Activated CD4-positive, alpha-beta memory T cell treated with anti-CD3 and anti-CD28 coated beads, Interleukin-2, amount 10 ng/mL, durations not matched to agents 7 days and 5 days (primary cell): ENCODE results near the gene LIMA1. TPM values are rescaled to one million over a fixed set of nuclear protein-coding genes. Genes with fewer than 3 reads are reported as not detected.
A peak's percentile ranks its signal among the peaks of the same experiment; 100 is the strongest.
"Not testable (repeated sequence)": the region's sequence is repeated elsewhere in the genome, so short reads cannot be mapped to it uniquely, and the experiment has no call there.

Experiments used
- CTCF ChIA-PET: fragments of 350-600 bp; sonication (Branson Sonifier 250); formaldehyde crosslinking; loops from one replicate; lab custom pipeline; 2021; ENCODE audit warnings: antibody characterized with exemption, inconsistent platforms; lab: Charles Lee
- POLR2A ChIA-PET: fragments of 350-600 bp; sonication (Branson Sonifier 250); formaldehyde crosslinking; loops from one replicate; lab custom pipeline; 2021; ENCODE audit warnings: antibody characterized with exemption; lab: Charles Lee
- DNase-seq: peaks from one replicate; pipeline ENCODE4 v3.0.0-alpha.2; 2020
- H3K27ac Mint-ChIP-seq: one replicate; pipeline ENCODE4 v1.8.0; 2021; ENCODE audit warnings: mild to moderate bottlenecking, mixed read lengths
- H3K27me3 Mint-ChIP-seq: one replicate; pipeline ENCODE4 v1.8.0; 2021; ENCODE audit warnings: mixed read lengths
- H3K36me3 Mint-ChIP-seq: one replicate; pipeline ENCODE4 v1.8.0; 2021; ENCODE audit warnings: low read depth, mixed read lengths
- H3K4me1 Mint-ChIP-seq: one replicate; pipeline ENCODE4 v1.8.0; 2021; ENCODE audit warnings: mixed read lengths
- H3K4me3 Mint-ChIP-seq: one replicate; pipeline ENCODE4 v1.8.0; 2021; ENCODE audit warnings: mild to moderate bottlenecking, mixed read lengths
- H3K9me3 Mint-ChIP-seq: one replicate; pipeline ENCODE4 v1.8.0; 2021; ENCODE audit warnings: mixed read lengths
- total RNA-seq, 2 experiments: library from RNA; stranded (reverse); gene quantifications; one replicate each; pipeline ENCODE4 v1.2.3, GENCODE V29; 2021

LIMA1 gene
- total RNA-seq, 2 experiments from 2014 or later = 59.4 to 59.9 TPM

- POLR2A ChIA-PET = interaction anchor here (0.7 to 4.1 kb wide), 21 partner anchors 9 to 181 kb away, joined by 3 to 48 read pairs (median 11); partner anchors contain the start of genes CERS5, COX14, LARP4 and LIMA1
- CTCF ChIA-PET = interaction anchor here (0.7 to 3.7 kb wide), 11 partner anchors 9 to 109 kb away, joined by 3 to 18 read pairs (median 7); partner anchors contain the start of genes CERS5, COX14 and LIMA1
- no peak overlapping the region for H3K4me3 Mint-ChIP-seq
- peaks cover 50% of the 10 kb centered on the region for H3K4me1 Mint-ChIP-seq
- H3K27ac Mint-ChIP-seq = no peak overlapping the region
- no peaks in the 10 kb centered on the region for H3K9me3 Mint-ChIP-seq
- peak; percentile 66 for DNase-seq
- H3K27me3 Mint-ChIP-seq = no peaks in the 10 kb centered on the region
- peaks cover 22% of the 10 kb centered on the region for H3K36me3 Mint-ChIP-seq
These were observed 62.8 kb downstream of the LIMA1 start for GRCh38 chr12:50220363-50220995.

- DNase-seq = no peak
- Mint-ChIP-seq H3K27ac (no peak overlapping the region), H3K36me3 (peaks cover 25% of the 10 kb centered on the region), H3K4me3 (no peak overlapping the region), H3K4me1 (peaks cover 53% of the 10 kb centered on the region), H3K9me3 (no peaks in the 10 kb centered on the region), H3K27me3 (no peaks in the 10 kb centered on the region)
- ChIA-PET CTCF (interaction anchor here (1.1 kb wide), 1 partner anchor 65 kb away, joined by 4 read pairs; no protein-coding TSS in a partner anchor), POLR2A (interaction anchor here (0.9 to 4.1 kb wide), 5 partner anchors 8 to 63 kb away, joined by 3 to 48 read pairs (median 3); no protein-coding TSS in a partner anchor)
These were observed 63.8 kb downstream of the LIMA1 start for GRCh38 chr12:50219544-50219943.

- Mint-ChIP-seq H3K4me1 (peaks cover 53% of the 10 kb centered on the region), H3K4me3 (peak overlapping the region; percentile 35), H3K27ac (peak overlapping the region; percentile 6), H3K36me3 (peaks cover 25% of the 10 kb centered on the region)
- ChIA-PET POLR2A (interaction anchor here (0.8 to 4.1 kb wide), 4 partner anchors 8 to 65 kb away, joined by 3 to 48 read pairs (median 3); no protein-coding TSS in a partner anchor), CTCF (interaction anchor here (1.1 kb wide), 1 partner anchor 66 kb away, joined by 4 read pairs; no protein-coding TSS in a partner anchor)
- not testable (repeated sequence) for DNase-seq, H3K27me3 Mint-ChIP-seq, H3K9me3 Mint-ChIP-seq
These were observed 64.3 kb downstream of the LIMA1 start for GRCh38 chr12:50219001-50219400.

- H3K4me3 Mint-ChIP-seq = no peak overlapping the region
- CTCF ChIA-PET = interaction anchor here (1.1 kb wide), 1 partner anchor 66 kb away, joined by 4 read pairs; no protein-coding TSS in a partner anchor
- H3K9me3 Mint-ChIP-seq = no peaks in the 10 kb centered on the region
- H3K36me3 Mint-ChIP-seq = peaks cover 25% of the 10 kb centered on the region
- no peaks in the 10 kb centered on the region for H3K27me3 Mint-ChIP-seq
- no peak overlapping the region for H3K27ac Mint-ChIP-seq
- H3K4me1 Mint-ChIP-seq = peaks cover 54% of the 10 kb centered on the region
- no peak for DNase-seq
- POLR2A ChIA-PET = interaction anchor here (0.8 to 1.0 kb wide), 2 partner anchors 31 to 65 kb away, joined by 3 read pairs; no protein-coding TSS in a partner anchor
These were observed 64.9 kb downstream of the LIMA1 start for GRCh38 chr12:50218386-50218785.

GRCh38 chr12:50217202-50217601 lies 66.1 kb downstream of the LIMA1 start:
- Mint-ChIP-seq H3K36me3 (peaks cover 32% of the 10 kb centered on the region), H3K4me3 (no peak overlapping the region), H3K9me3 (no peaks in the 10 kb centered on the region), H3K4me1 (peaks cover 59% of the 10 kb centered on the region), H3K27me3 (no peaks in the 10 kb centered on the region), H3K27ac (peak overlapping the region; percentile 53)
- ChIA-PET POLR2A (no interaction called here), CTCF (interaction anchor here (0.5 to 1.5 kb wide), 4 partner anchors 21 to 286 kb away, joined by 3 to 4 read pairs (median 3); partner anchors contain the start of gene LIMA1)
- DNase-seq = no peak

- Mint-ChIP-seq H3K4me1 (peaks cover 69% of the 10 kb centered on the region), H3K27ac (peak overlapping the region; percentile 64), H3K36me3 (peaks cover 37% of the 10 kb centered on the region), H3K4me3 (peak overlapping the region; percentile 1), H3K9me3 (no peaks in the 10 kb centered on the region), H3K27me3 (no peaks in the 10 kb centered on the region)
- DNase-seq = no peak
- POLR2A ChIA-PET = interaction anchor here (0.9 to 1.0 kb wide), 3 partner anchors 25 to 103 kb away, joined by 3 to 5 read pairs (median 3); partner anchors contain the start of gene COX14
- CTCF ChIA-PET = interaction anchor here (1.7 kb wide), 1 partner anchor 103 kb away, joined by 6 read pairs; the partner anchor contains the start of gene COX14
These were observed 68.3 kb downstream of the LIMA1 start for GRCh38 chr12:50215033-50215432.

GRCh38 chr12:50214018-50214417 lies 69.3 kb downstream of the LIMA1 start:
- peak overlapping the region; percentile 66 for H3K27ac Mint-ChIP-seq
- POLR2A ChIA-PET = interaction anchor here (1.0 to 5.5 kb wide), 3 partner anchors 7 to 40 kb away, joined by 3 to 48 read pairs (median 4); no protein-coding TSS in a partner anchor
- peaks cover 33% of the 10 kb centered on the region for H3K36me3 Mint-ChIP-seq
- H3K4me3 Mint-ChIP-seq = no peak overlapping the region
- CTCF ChIA-PET = interaction anchor here (0.6 to 1.7 kb wide), 3 partner anchors 8 to 102 kb away, joined by 3 to 6 read pairs (median 4); partner anchors contain the start of gene COX14
- DNase-seq = no peak
- peaks cover 62% of the 10 kb centered on the region for H3K4me1 Mint-ChIP-seq
- no peaks in the 10 kb centered on the region for H3K9me3 Mint-ChIP-seq
- no peaks in the 10 kb centered on the region for H3K27me3 Mint-ChIP-seq

GRCh38 chr12:50213439-50213838 lies 69.9 kb downstream of the LIMA1 start:
- Mint-ChIP-seq H3K27me3 (no peaks in the 10 kb centered on the region), H3K9me3 (no peaks in the 10 kb centered on the region), H3K27ac (peak overlapping the region; percentile 66), H3K36me3 (peaks cover 31% of the 10 kb centered on the region), H3K4me1 (peaks cover 59% of the 10 kb centered on the region), H3K4me3 (no peak overlapping the region)
- POLR2A ChIA-PET = interaction anchor here (0.7 to 5.5 kb wide), 4 partner anchors 8 to 47 kb away, joined by 3 to 48 read pairs (median 7); no protein-coding TSS in a partner anchor
- CTCF ChIA-PET = interaction anchor here (0.5 to 2.2 kb wide), 5 partner anchors 9 to 846 kb away, joined by 3 to 6 read pairs (median 3); partner anchors contain the start of genes COX14 and SPATS2
- DNase-seq = no peak

- CTCF ChIA-PET = interaction anchor here (0.5 to 2.5 kb wide), 9 partner anchors 8 to 874 kb away, joined by 3 to 17 read pairs (median 3); partner anchors contain the start of genes COX14 and LIMA1
- no peak for DNase-seq
- Mint-ChIP-seq H3K27me3 (no peaks in the 10 kb centered on the region), H3K27ac (peak overlapping the region; percentile 87), H3K4me3 (peak overlapping the region; percentile 38), H3K4me1 (peaks cover 53% of the 10 kb centered on the region), H3K36me3 (peaks cover 29% of the 10 kb centered on the region), H3K9me3 (no peaks in the 10 kb centered on the region)
- POLR2A ChIA-PET = interaction anchor here (1.0 to 5.5 kb wide), 9 partner anchors 9 to 189 kb away, joined by 3 to 48 read pairs (median 3); partner anchors contain the start of gene COX14
These were observed 71.3 kb downstream of the LIMA1 start for GRCh38 chr12:50212071-50212467.

GRCh38 chr12:50211392-50212070 lies 71.8 kb downstream of the LIMA1 start:
- peak overlapping the region; percentile 38 for H3K4me3 Mint-ChIP-seq
- H3K27ac Mint-ChIP-seq = peak overlapping the region; percentile 87
- H3K9me3 Mint-ChIP-seq = no peaks in the 10 kb centered on the region
- DNase-seq = no peak
- ChIA-PET CTCF (interaction anchor here (0.5 to 2.5 kb wide), 9 partner anchors 10 to 1120 kb away, joined by 3 to 17 read pairs (median 5); partner anchors contain the start of genes COX14 and LIMA1), POLR2A (interaction anchor here (1.0 to 5.5 kb wide), 8 partner anchors 10 to 190 kb away, joined by 3 to 48 read pairs (median 3); partner anchors contain the start of gene COX14)
- peaks cover 51% of the 10 kb centered on the region for H3K4me1 Mint-ChIP-seq
- H3K36me3 Mint-ChIP-seq = peaks cover 30% of the 10 kb centered on the region
- H3K27me3 Mint-ChIP-seq = no peaks in the 10 kb centered on the region

- ChIA-PET CTCF (interaction anchor here (0.7 kb wide), 1 partner anchor 15 kb away, joined by 3 read pairs; no protein-coding TSS in a partner anchor), POLR2A (no interaction called here)
- no peaks in the 10 kb centered on the region for H3K27me3 Mint-ChIP-seq
- H3K9me3 Mint-ChIP-seq = no peaks in the 10 kb centered on the region
- no peak for DNase-seq
- H3K4me3 Mint-ChIP-seq = no peak overlapping the region
- H3K4me1 Mint-ChIP-seq = peaks cover 23% of the 10 kb centered on the region
- H3K27ac Mint-ChIP-seq = no peak overlapping the region
- H3K36me3 Mint-ChIP-seq = peaks cover 44% of the 10 kb centered on the region
These were observed 75.9 kb downstream of the LIMA1 start for GRCh38 chr12:50207424-50207823.

- ChIA-PET POLR2A (interaction anchor here (3.3 kb wide), 1 partner anchor 15 kb away, joined by 14 read pairs; no protein-coding TSS in a partner anchor), CTCF (interaction anchor here (0.6 to 1.3 kb wide), 4 partner anchors 11 to 428 kb away, joined by 3 read pairs; no protein-coding TSS in a partner anchor)
- Mint-ChIP-seq H3K4me3 (no peak overlapping the region), H3K36me3 (peaks cover 50% of the 10 kb centered on the region), H3K4me1 (peaks cover 9% of the 10 kb centered on the region), H3K27ac (no peak overlapping the region), H3K9me3 (no peaks in the 10 kb centered on the region), H3K27me3 (no peaks in the 10 kb centered on the region)
- DNase-seq = no peak
These were observed 77.7 kb downstream of the LIMA1 start for GRCh38 chr12:50205648-50206047.
